Measurements from ENCODE around the gene CNBD2. TPM values are rescaled to one million over a fixed set of nuclear protein-coding genes. Genes with fewer than 3 reads are reported as not detected.

CNBD2 gene
- polyA plus RNA-seq, 1 donor (not counting 4 experiments of a cell fraction or from before 2014, with no cell fraction given), result 3.0 TPM

GRCh38 chr20:35979544-35979943 is 11.2 kb downstream of the CNBD2 start:
- Histone ChIP-seq H4K20me1 (ENCODE audit: control insufficient read depth, extremely low read depth, insufficient read depth, low read length) (no peaks in the 10 kb centered on the region), H3K9me3 (ENCODE audit: control insufficient read depth, low read depth, low read length) (no peaks in the 10 kb centered on the region), H2AFZ (ENCODE audit: control insufficient read depth, low read length) (no peak overlapping the region), H3K36me3 (ENCODE audit: control insufficient read depth in 2 of 2, extremely low read depth in 1 of 2, insufficient read depth in 2 of 2, low read length in 2 of 2) (no peaks in the 10 kb centered on the region), H3K9me1 (ENCODE audit: control insufficient read depth, extremely low read depth, insufficient read depth, low read length) (no peaks in the 10 kb centered on the region), H3K9ac (ENCODE audit: control insufficient read depth, extremely low read depth, insufficient read depth, low read length) (no peak overlapping the region), H3K27ac (ENCODE audit: control insufficient read depth, insufficient read depth, low read length) (no peak overlapping the region), H3K4me2 (ENCODE audit: control insufficient read depth, extremely low read depth, insufficient read depth, low read depth, low read length) (no peak overlapping the region), H3K27me3 (ENCODE audit: control insufficient read depth, extremely low read depth, insufficient read depth, low read length) (peaks cover 10% of the 10 kb centered on the region), H3K4me3 (ENCODE audit: control insufficient read depth in 2 of 3, extremely low read depth in 1 of 3, insufficient read depth in 2 of 3, low read depth in 1 of 3, low read length in 3 of 3) (no peak overlapping the region), H3K4me1 (ENCODE audit: control insufficient read depth, extremely low read depth, insufficient read depth, low read length) (no peaks in the 10 kb centered on the region), H3K79me2 (ENCODE audit: control insufficient read depth, insufficient read depth, low read length) (no peaks in the 10 kb centered on the region)
- DNase-seq (ENCODE audit: low read depth, low spot score), result no peak
- FAIRE-seq, result no peak
- TF ChIP-seq EZH2 (IDR thresholded peaks at IDR 0.05; ENCODE audit: low read length), result no peak
- dilution Hi-C loops (cut with MboI; ENCODE audit: extremely low pct_ligation_motif_present, low sequenced_read_pairs), result no loop called here

- H3K36me3 ChIP-seq (ENCODE audit: control insufficient read depth in 2 of 2, extremely low read depth in 1 of 2, insufficient read depth in 2 of 2, low read length in 2 of 2), result no peaks in the 10 kb centered on the region
- H3K27me3 ChIP-seq (ENCODE audit: control insufficient read depth, extremely low read depth, insufficient read depth, low read length), result peaks cover 10% of the 10 kb centered on the region
- no peak overlapping the region for H2AFZ ChIP-seq (ENCODE audit: control insufficient read depth, low read length)
- H3K4me2 ChIP-seq (ENCODE audit: control insufficient read depth, extremely low read depth, insufficient read depth, low read depth, low read length), result no peak overlapping the region
- no peaks in the 10 kb centered on the region for H4K20me1 ChIP-seq (ENCODE audit: control insufficient read depth, extremely low read depth, insufficient read depth, low read length)
- H3K4me3 ChIP-seq (ENCODE audit: control insufficient read depth in 2 of 3, extremely low read depth in 1 of 3, insufficient read depth in 2 of 3, low read depth in 1 of 3, low read length in 3 of 3), result no peak overlapping the region
- H3K4me1 ChIP-seq (ENCODE audit: control insufficient read depth, extremely low read depth, insufficient read depth, low read length), result no peaks in the 10 kb centered on the region
- DNase-seq (ENCODE audit: low read depth, low spot score) (no peak), FAIRE-seq (no peak)
- no peak overlapping the region for H3K9ac ChIP-seq (ENCODE audit: control insufficient read depth, extremely low read depth, insufficient read depth, low read length)
- H3K27ac ChIP-seq (ENCODE audit: control insufficient read depth, insufficient read depth, low read length), result no peak overlapping the region
- no peaks in the 10 kb centered on the region for H3K9me3 ChIP-seq (ENCODE audit: control insufficient read depth, low read depth, low read length)
- TF ChIP-seq CTCF (optimal IDR thresholded peaks at IDR 0.05 in 1 of 3, IDR thresholded peaks at IDR 0.05 in 1 of 3, conservative IDR thresholded peaks at IDR 0.05 in 1 of 3; ENCODE audit: extremely low read depth in 1 of 3, insufficient read depth in 2 of 3, low read length in 3 of 3) (no peak), EZH2 (IDR thresholded peaks at IDR 0.05; ENCODE audit: low read length) (no peak)
- H3K9me1 ChIP-seq (ENCODE audit: control insufficient read depth, extremely low read depth, insufficient read depth, low read length), result no peaks in the 10 kb centered on the region
- H3K79me2 ChIP-seq (ENCODE audit: control insufficient read depth, insufficient read depth, low read length), result no peaks in the 10 kb centered on the region
- dilution Hi-C loops (cut with MboI; ENCODE audit: extremely low pct_ligation_motif_present, low sequenced_read_pairs), result no loop called here
These were observed 13.6 kb downstream of the CNBD2 start for GRCh38 chr20:35981969-35982368.

- DNase-seq (ENCODE audit: low read depth, low spot score) (no peak), FAIRE-seq (no peak)
- Histone ChIP-seq H3K79me2 (ENCODE audit: control insufficient read depth, insufficient read depth, low read length) (no peaks in the 10 kb centered on the region), H3K9me1 (ENCODE audit: control insufficient read depth, extremely low read depth, insufficient read depth, low read length) (no peaks in the 10 kb centered on the region), H3K4me3 (ENCODE audit: control insufficient read depth in 2 of 3, extremely low read depth in 1 of 3, insufficient read depth in 2 of 3, low read depth in 1 of 3, low read length in 3 of 3) (no peak overlapping the region), H3K27me3 (ENCODE audit: control insufficient read depth, extremely low read depth, insufficient read depth, low read length) (peaks cover 10% of the 10 kb centered on the region), H3K4me1 (ENCODE audit: control insufficient read depth, extremely low read depth, insufficient read depth, low read length) (no peaks in the 10 kb centered on the region), H3K9me3 (ENCODE audit: control insufficient read depth, low read depth, low read length) (no peaks in the 10 kb centered on the region), H3K36me3 (ENCODE audit: control insufficient read depth in 2 of 2, extremely low read depth in 1 of 2, insufficient read depth in 2 of 2, low read length in 2 of 2) (no peaks in the 10 kb centered on the region), H4K20me1 (ENCODE audit: control insufficient read depth, extremely low read depth, insufficient read depth, low read length) (no peaks in the 10 kb centered on the region), H3K9ac (ENCODE audit: control insufficient read depth, extremely low read depth, insufficient read depth, low read length) (no peak overlapping the region), H3K4me2 (ENCODE audit: control insufficient read depth, extremely low read depth, insufficient read depth, low read depth, low read length) (no peak overlapping the region), H2AFZ (ENCODE audit: control insufficient read depth, low read length) (no peak overlapping the region), H3K27ac (ENCODE audit: control insufficient read depth, insufficient read depth, low read length) (no peak overlapping the region)
- dilution Hi-C loops (cut with MboI; ENCODE audit: extremely low pct_ligation_motif_present, low sequenced_read_pairs), result no loop called here
- TF ChIP-seq CTCF (optimal IDR thresholded peaks at IDR 0.05 in 1 of 3, IDR thresholded peaks at IDR 0.05 in 1 of 3, conservative IDR thresholded peaks at IDR 0.05 in 1 of 3; ENCODE audit: extremely low read depth in 1 of 3, insufficient read depth in 2 of 3, low read length in 3 of 3), result no peak
- no peak for TF ChIP-seq EZH2 (IDR thresholded peaks at IDR 0.05; ENCODE audit: low read length)
These were observed 16.0 kb downstream of the CNBD2 start for GRCh38 chr20:35984382-35984781.

All from keratinocyte (primary cell).